WTC11 (cell line): Measurements from ENCODE around the gene SH2D6. TPM values are rescaled to one million over a fixed set of nuclear protein-coding genes. Genes with fewer than 3 reads are reported as not detected.

Experiments
- ATAC-seq: fragments of 200-7000 bp; cut with Tn5 transposase; 2 replicates; pipeline ENCODE4 v1.10.0; 2021; ENCODE audit warnings: mild to moderate bottlenecking, moderate library complexity
- CTCF ChIA-PET: fragments of 300-600 bp; sonication (Branson Sonifier 250); formaldehyde crosslinking; loops from one replicate; lab custom pipeline; 2021; ENCODE audit warnings: antibody characterized with exemption; lab: Charles Lee
- POLR2A ChIA-PET: fragments of 350-600 bp; sonication (Branson Sonifier 250); formaldehyde crosslinking; loops from one replicate; lab custom pipeline; 2021; ENCODE audit warnings: antibody characterized with exemption; lab: Charles Lee
- DNase-seq: peaks from one replicate; pipeline ENCODE4 v3.0.0; 2021; ENCODE audit warnings: low spot score
- H3K27ac Mint-ChIP-seq: 2 replicates; pipeline ENCODE4 v1.8.0; 2021; ENCODE audit warnings: mixed read lengths
- H3K27me3 Mint-ChIP-seq: 2 replicates; pipeline ENCODE4 v1.8.0; 2021; ENCODE audit warnings: low read depth, mild to moderate bottlenecking, moderate library complexity, mixed read lengths
- H3K36me3 Mint-ChIP-seq: 2 replicates; pipeline ENCODE4 v1.8.0; 2021; ENCODE audit warnings: mixed read lengths
- H3K4me1 Mint-ChIP-seq: 2 replicates; pipeline ENCODE4 v1.8.0; 2022; ENCODE audit warnings: mixed read lengths
- H3K4me3 Mint-ChIP-seq: 2 replicates; pipeline ENCODE4 v1.8.0; 2021; ENCODE audit warnings: mild to moderate bottlenecking, moderate library complexity, mixed read lengths
- H3K9me3 Mint-ChIP-seq: 2 replicates; pipeline ENCODE4 v1.8.0; 2021; ENCODE audit warnings: mixed read lengths
- ARID4B ChIP-seq: sonication (generic); formaldehyde crosslinking; IDR thresholded peaks from 2 replicates; pipeline ENCODE4 v1.8.0; 2023; ENCODE audit warnings: missing genetic modification reagents, mild to moderate bottlenecking, borderline replicate concordance
- E2F4 ChIP-seq: sonication (generic); formaldehyde crosslinking; IDR thresholded peaks from 2 replicates; pipeline ENCODE4 v1.8.1; 2022; ENCODE audit warnings: low read depth, mild to moderate bottlenecking, moderate library complexity, missing genetic modification reagents, borderline replicate concordance
- ESRRA ChIP-seq: sonication (generic); formaldehyde crosslinking; IDR thresholded peaks from 2 replicates; pipeline ENCODE4 v1.8.1; 2022; ENCODE audit warnings: mild to moderate bottlenecking, missing genetic modification reagents, borderline replicate concordance
- GTF2I ChIP-seq: fragments of 250-450 bp; sonication (Bioruptor Pico); conservative IDR thresholded peaks from 2 replicates; pipeline ENCODE4 v1.4.0; 2021; ENCODE audit warnings: mild to moderate bottlenecking
- HMGA2 ChIP-seq: fragments of 250-450 bp; sonication (Bioruptor Pico); IDR thresholded peaks from 2 replicates; pipeline ENCODE4 v1.4.0; 2021; ENCODE audit warnings: mild to moderate bottlenecking, moderate library complexity
- IRF1 ChIP-seq: sonication (generic); formaldehyde crosslinking; IDR thresholded peaks from 2 replicates; pipeline ENCODE4 v1.8.0; 2023; ENCODE audit warnings: missing genetic modification reagents
- JAZF1 ChIP-seq: fragments of 250-450 bp; sonication (Bioruptor Pico); IDR thresholded peaks from 2 replicates; pipeline ENCODE4 v1.9.0; 2021; ENCODE audit warnings: moderate library complexity, mild to moderate bottlenecking, inconsistent platforms
- MAX ChIP-seq: sonication (generic); formaldehyde crosslinking; IDR thresholded peaks from 2 replicates; pipeline ENCODE4 v1.8.0; 2022; ENCODE audit warnings: mild to moderate bottlenecking, missing genetic modification reagents
- RORB ChIP-seq: fragments of 250-450 bp; sonication (Bioruptor Pico); IDR thresholded peaks from 2 replicates; pipeline ENCODE4 v1.9.0; 2021; ENCODE audit warnings: mild to moderate bottlenecking
- SOX15 ChIP-seq: fragments of 250-450 bp; sonication (Bioruptor Pico); IDR thresholded peaks from 2 replicates; pipeline ENCODE4 v1.9.0; 2021; ENCODE audit warnings: mild to moderate bottlenecking
- STAT6 ChIP-seq: sonication (generic); formaldehyde crosslinking; conservative IDR thresholded peaks from 2 replicates; pipeline ENCODE4 v1.8.1; 2023; ENCODE audit warnings: mild to moderate bottlenecking, low read depth, missing genetic modification reagents, moderate library complexity
- TCF7 ChIP-seq: sonication (generic); formaldehyde crosslinking; IDR thresholded peaks from 2 replicates; pipeline ENCODE4 v1.8.0; 2022; ENCODE audit warnings: mild to moderate bottlenecking, low read depth, missing genetic modification reagents, moderate library complexity
- ZNF121 ChIP-seq: sonication (generic); formaldehyde crosslinking; IDR thresholded peaks from 2 replicates; pipeline ENCODE4 v1.8.0; 2023; ENCODE audit warnings: missing genetic modification reagents
- ZNF138 ChIP-seq: sonication (generic); formaldehyde crosslinking; conservative IDR thresholded peaks from 2 replicates; pipeline ENCODE4 v1.8.1; 2022; ENCODE audit warnings: mild to moderate bottlenecking, moderate library complexity, missing genetic modification reagents
- ZNF425 ChIP-seq: fragments of 250-450 bp; sonication (Bioruptor Pico); conservative IDR thresholded peaks from 2 replicates; pipeline ENCODE4 v1.9.0; 2021; ENCODE audit warnings: mild to moderate bottlenecking
- total RNA-seq: library from RNA; stranded (reverse); gene quantifications from 3 replicates; pipeline ENCODE4 v1.2.3, GENCODE V29; 2021

The SH2D6 gene
- total RNA-seq, 1 experiment from 2014 or later, result 1.2 TPM

GRCh38 chr2:85394261-85394681 is 24.2 kb upstream of the SH2D6 start (continued):
- TF ChIP-seq STAT6 (CRISPR knock-in tag), result no peak
- no peak for TF ChIP-seq IRF1 (CRISPR knock-in tag)
- no peak for TF ChIP-seq RORB (CRISPR knock-in tag)
- no peak for TF ChIP-seq HMGA2 (CRISPR knock-in tag)
- no peak for TF ChIP-seq ARID4B (CRISPR knock-in tag)
- TF ChIP-seq JAZF1, result no peak
- TF ChIP-seq ZNF121 (CRISPR knock-in tag), result no peak
- TF ChIP-seq ZNF138, result no peak
- no peak for TF ChIP-seq TCF7 (CRISPR knock-in tag)
- TF ChIP-seq E2F4, result no peak

- ChIA-PET POLR2A (no interaction called here), CTCF (interaction anchor here (6.8 kb wide), 1 partner anchor 156 kb away, joined by 66 read pairs; no protein-coding TSS in a partner anchor)
- ATAC-seq (no peak), DNase-seq (no peak)
- H3K27ac Mint-ChIP-seq, result no peak overlapping the region
- H3K4me1 Mint-ChIP-seq, result peaks cover 18% of the 10 kb centered on the region
- H3K4me3 Mint-ChIP-seq, result no peak overlapping the region
- H3K36me3 Mint-ChIP-seq, result peaks cover 24% of the 10 kb centered on the region
- no peaks in the 10 kb centered on the region for H3K27me3 Mint-ChIP-seq
- no peaks in the 10 kb centered on the region for H3K9me3 Mint-ChIP-seq
- TF ChIP-seq ESRRA (CRISPR knock-in tag) (no peak), GTF2I (no peak), E2F4 (no peak), SOX15 (CRISPR knock-in tag) (no peak)
- TF ChIP-seq, all 79 proteins: peak for 0
Measured at GRCh38 chr2:85394976-85395375, 23.5 kb upstream of the SH2D6 start.

- H3K4me1 Mint-ChIP-seq, result peaks cover 18% of the 10 kb centered on the region
- H3K27me3 Mint-ChIP-seq, result no peaks in the 10 kb centered on the region
- CTCF ChIA-PET, result interaction anchor here (1.4 kb wide), 1 partner anchor 156 kb away, joined by 3 read pairs; no protein-coding TSS in a partner anchor
- DNase-seq, result no peak
- no peak for ATAC-seq
- no peaks in the 10 kb centered on the region for H3K9me3 Mint-ChIP-seq
- POLR2A ChIA-PET, result no interaction called here
- no peak overlapping the region for H3K4me3 Mint-ChIP-seq
- H3K36me3 Mint-ChIP-seq, result peaks cover 34% of the 10 kb centered on the region
- H3K27ac Mint-ChIP-seq, result no peak overlapping the region; the same call in 1 of the 2 replicates
- TF ChIP-seq ARID4B (CRISPR knock-in tag) (no peak), MAX (CRISPR knock-in tag) (no peak), ZNF425 (no peak)
Measured at GRCh38 chr2:85395912-85396475, 22.5 kb upstream of the SH2D6 start.
